ENCODE measurements around the gene RNU11. TPM values are rescaled to one million over a fixed set of nuclear protein-coding genes. Genes with fewer than 3 reads are reported as not detected.
"Not testable (repeated sequence)": the region's sequence is repeated elsewhere in the genome, so short reads cannot be mapped to it uniquely, and the experiment has no call there.

Gene RNU11
- total RNA-seq, 1 donor from 2014 or later: not detected

GRCh38 chr1:28655448-28656311 lies 7.3 kb downstream of the RNU11 start:
- intact Hi-C loops (cut with micrococcal nuclease): not testable (repeated sequence)

GRCh38 chr1:28656335-28656734 lies 7.9 kb downstream of the RNU11 start:
- intact Hi-C loops (cut with micrococcal nuclease): no loop called here

GRCh38 chr1:28663871-28664470 lies 15.6 kb downstream of the RNU11 start:
- intact Hi-C loops (cut with micrococcal nuclease): no loop called here

- intact Hi-C loops (cut with micrococcal nuclease): loop anchor here (5.0 kb wide), 2 partner anchors 85 to 115 kb away; partner anchors contain the start of gene TRNAU1AP
Measured at GRCh38 chr1:28666806-28667205, 18.4 kb downstream of the RNU11 start.

- intact Hi-C loops (cut with micrococcal nuclease): loop anchor here (1.0 to 5.0 kb wide), 6 partner anchors 20 to 164 kb away; partner anchors contain the start of genes RNU11, TAF12, TRNAU1AP and YTHDF2
Measured at GRCh38 chr1:28668191-28668955, 20.0 kb downstream of the RNU11 start, which contains the start of gene GMEB1. Gene GMEB1 (plus strand): TSS chr1:28668784. CDS start chr1:28683613, 14,829 bp downstream.

GRCh38 chr1:28668956-28669723 lies 20.7 kb downstream of the RNU11 start:
- intact Hi-C loops (cut with micrococcal nuclease): loop anchor here (1.0 to 5.0 kb wide), 7 partner anchors 21 to 216 kb away; partner anchors contain the start of genes RNU11, TAF12, TRNAU1AP and YTHDF2

GRCh38 chr1:28671254-28671780 lies 22.9 kb downstream of the RNU11 start:
- intact Hi-C loops (cut with micrococcal nuclease): no loop called here

- intact Hi-C loops (cut with micrococcal nuclease): not testable (repeated sequence)
Measured at GRCh38 chr1:28672971-28673370, 24.6 kb downstream of the RNU11 start.

GRCh38 chr1:28675924-28676257 lies 27.5 kb downstream of the RNU11 start:
- intact Hi-C loops (cut with micrococcal nuclease): no loop called here

- intact Hi-C loops (cut with micrococcal nuclease): no loop called here
Measured at GRCh38 chr1:28680151-28680550, 31.8 kb downstream of the RNU11 start.

- intact Hi-C loops (cut with micrococcal nuclease): no loop called here
Measured at GRCh38 chr1:28682840-28683239, 34.4 kb downstream of the RNU11 start.

GRCh38 chr1:28684937-28685336 lies 36.5 kb downstream of the RNU11 start:
- intact Hi-C loops (cut with micrococcal nuclease): no loop called here

- intact Hi-C loops (cut with micrococcal nuclease): not testable (repeated sequence)
Measured at GRCh38 chr1:28691627-28692026, 43.2 kb downstream of the RNU11 start.

Other genes starting within 250 kb of the RNU11 start
- gene RCC1, start 142.6 kb upstream of the RNU11 start, total RNA-seq: 79.6 and 82.6 TPM in 2 replicates
- gene TRNAU1AP, start 95.5 kb upstream of the RNU11 start, total RNA-seq: 56.7 and 59.4 TPM in 2 replicates
- gene RAB42, start 56.3 kb upstream of the RNU11 start, total RNA-seq: 0.09 and 0.14 TPM in 2 replicates
- gene TAF12, start 5.5 kb upstream of the RNU11 start, total RNA-seq: 35.1 and 35.2 TPM in 2 replicates
- 25.9 and 29.2 TPM in 2 replicates for gene GMEB1, start 20.2 kb downstream of the RNU11 start, total RNA-seq
- 76.9 and 86.7 TPM in 2 replicates for gene YTHDF2, start 88.3 kb downstream of the RNU11 start, total RNA-seq
- not detected in 2 replicates for gene OPRD1, start 163.6 kb downstream of the RNU11 start, total RNA-seq